Left forelimb (tissue), 1 donor: ENCODE measurements around the gene AP1B1.
"Not testable (repeated sequence)": the region's sequence is repeated elsewhere in the genome, so short reads cannot be mapped to it uniquely, and the experiment has no call there.

Experiments
- DNase-seq: peaks from one replicate; pipeline ENCODE4 v3.0.0-alpha.2; 2018; ENCODE audit warnings: low spot score

The AP1B1 gene

GRCh38 chr22:29386708-29387107 lies 1.7 kb downstream of the AP1B1 start:
- no peak for DNase-seq

GRCh38 chr22:29385748-29386147 lies 2.6 kb downstream of the AP1B1 start:
- DNase-seq, result no peak

- no peak for DNase-seq
Measured at GRCh38 chr22:29385151-29385704, 3.1 kb downstream of the AP1B1 start.

GRCh38 chr22:29383740-29384139 lies 4.6 kb downstream of the AP1B1 start:
- DNase-seq, result no peak

GRCh38 chr22:29382580-29383302 lies 5.6 kb downstream of the AP1B1 start:
- DNase-seq, result no peak

GRCh38 chr22:29380856-29381255 lies 7.5 kb downstream of the AP1B1 start:
- no peak for DNase-seq

- no peak for DNase-seq
Measured at GRCh38 chr22:29380032-29380781, 8.2 kb downstream of the AP1B1 start.

GRCh38 chr22:29379258-29379657 lies 9.1 kb downstream of the AP1B1 start:
- no peak for DNase-seq

GRCh38 chr22:29377979-29378378 lies 10.4 kb downstream of the AP1B1 start:
- DNase-seq, result no peak

GRCh38 chr22:29376705-29377104 lies 11.7 kb downstream of the AP1B1 start:
- DNase-seq, result not testable (repeated sequence)

GRCh38 chr22:29375398-29376076 lies 12.8 kb downstream of the AP1B1 start:
- no peak for DNase-seq

GRCh38 chr22:29374806-29375205 lies 13.6 kb downstream of the AP1B1 start:
- not testable (repeated sequence) for DNase-seq

GRCh38 chr22:29374401-29374800 lies 14.0 kb downstream of the AP1B1 start:
- DNase-seq, result no peak

GRCh38 chr22:29370537-29370936 lies 17.8 kb downstream of the AP1B1 start:
- DNase-seq, result no peak

- no peak for DNase-seq
Measured at GRCh38 chr22:29369460-29369859, 18.9 kb downstream of the AP1B1 start.

GRCh38 chr22:29359469-29359868 lies 28.9 kb downstream of the AP1B1 start:
- DNase-seq, result no peak

GRCh38 chr22:29357193-29357890 lies 31.0 kb downstream of the AP1B1 start:
- DNase-seq, result not testable (repeated sequence)

- no peak for DNase-seq
Measured at GRCh38 chr22:29353860-29354259, 34.5 kb downstream of the AP1B1 start.

- no peak for DNase-seq
Measured at GRCh38 chr22:29353286-29353685, 35.1 kb downstream of the AP1B1 start.

GRCh38 chr22:29352778-29353177 lies 35.6 kb downstream of the AP1B1 start:
- no peak for DNase-seq

- DNase-seq, result no peak
Measured at GRCh38 chr22:29351891-29352290, 36.5 kb downstream of the AP1B1 start.

GRCh38 chr22:29351042-29351441 lies 37.3 kb downstream of the AP1B1 start:
- DNase-seq, result no peak
